HG02759 (cell line): ENCODE measurements around the gene TAGLN2.

Experiments
- ATAC-seq: cut with Tn5 transposase; IDR thresholded peaks from one replicate; pipeline ENCODE4 v1.9.1; 2021; ENCODE audit warnings: mild to moderate bottlenecking, moderate library complexity; ENCODE audit not compliant: unreplicated experiment

The TAGLN2 gene

GRCh38 chr1:159936273-159936904, 11.1 kb upstream of the TAGLN2 start:
- ATAC-seq = no peak

- ATAC-seq = no peak
Observed at GRCh38 chr1:159935719-159936272, 10.5 kb upstream of the TAGLN2 start.

- no peak for ATAC-seq
Observed at GRCh38 chr1:159935305-159935704, 10.0 kb upstream of the TAGLN2 start.

- ATAC-seq = no peak
Observed at GRCh38 chr1:159934136-159935039, 9.1 kb upstream of the TAGLN2 start.

GRCh38 chr1:159933347-159933746, 8.0 kb upstream of the TAGLN2 start:
- no peak for ATAC-seq

- ATAC-seq = no peak
Observed at GRCh38 chr1:159932296-159933285, 7.3 kb upstream of the TAGLN2 start.

GRCh38 chr1:159931795-159932173, 6.5 kb upstream of the TAGLN2 start:
- no peak for ATAC-seq

- no peak for ATAC-seq
Observed at GRCh38 chr1:159931101-159931794, 5.9 kb upstream of the TAGLN2 start.

- no peak for ATAC-seq
Observed at GRCh38 chr1:159930634-159931033, 5.3 kb upstream of the TAGLN2 start.

- no peak for ATAC-seq
Observed at GRCh38 chr1:159930216-159930615, 4.9 kb upstream of the TAGLN2 start.

GRCh38 chr1:159929155-159930051, 4.1 kb upstream of the TAGLN2 start:
- no peak for ATAC-seq

- no peak for ATAC-seq
Observed at GRCh38 chr1:159928491-159929050, 3.3 kb upstream of the TAGLN2 start.

- ATAC-seq = no peak
Observed at GRCh38 chr1:159927849-159928431, 2.6 kb upstream of the TAGLN2 start.

- no peak for ATAC-seq
Observed at GRCh38 chr1:159927211-159927848, 2.0 kb upstream of the TAGLN2 start.

GRCh38 chr1:159925719-159926078, 392 bp upstream of the TAGLN2 start:
- ATAC-seq = peak; percentile 1

GRCh38 chr1:159924025-159924790, 1.1 kb downstream of the TAGLN2 start:
- ATAC-seq = peak; percentile 16
